Pancreas (tissue), 10 donors: ENCODE data around the gene NTN1. TPM values are rescaled to one million over a fixed set of nuclear protein-coding genes. Genes with fewer than 3 reads are reported as not detected.

ENCODE experiments used
- ATAC-seq, 4 donors: fragments of 200-7000 bp; cut with Tn5 transposase; one replicate each; pipeline versions ENCODE4 v1.8.0 to v1.9.1; 2020; ENCODE audit warnings: mild to moderate bottlenecking in 4 of 4, moderate library complexity in 4 of 4
- DNase-seq, 6 donors: peaks; one replicate each; pipeline ENCODE4 v3.0.0-alpha.2; 2020
- FAIRE-seq: peaks from 2 replicates; lab custom pipeline; 2012; peaks lifted over from hg19 to GRCh38; lab: Jason Lieb, UNC
- H3K27ac ChIP-seq, 4 donors: fragments of 200-600 bp; sonication (generic); 1 replicate in 3 of 4; 2 replicates in 1 of 4; pipeline versions ENCODE4 v1.5.0 to v1.8.0; 2020
- H3K27me3 ChIP-seq, 4 donors: fragments of 200-600 bp; one replicate each; pipeline ENCODE4 v1.8.0; 2021
- H3K36me3 ChIP-seq, 3 donors: fragments of 200-600 bp; sonication (generic) in 1 of 3; one replicate each; pipeline versions ENCODE4 v1.5.0 to v1.8.0; 2020 to 2021
- H3K4me1 ChIP-seq, 3 donors: fragments of 200-600 bp; one replicate each; pipeline ENCODE4 v1.8.0; 2021
- H3K4me3 ChIP-seq, 4 donors: fragments of 200-600 bp; sonication (generic) in 2 of 4; one replicate each; pipeline versions ENCODE4 v1.5.0 to v1.8.0; 2020 to 2021
- H3K9me3 ChIP-seq, 4 donors: fragments of 200-600 bp; one replicate each; pipeline ENCODE4 v1.8.0; 2021
- CTCF ChIP-seq, 4 donors: fragments of 200-600 bp; sonication (generic) in 3 of 4; IDR thresholded peaks; one replicate each; pipeline versions ENCODE4 v1.5.0 to v1.8.0; 2021; ENCODE audit warnings: antibody characterized with exemption in 4 of 4
- WGBS, 2 donors: extraction: QIAGEN DNeasy Blood & Tissue Kit; methylation state at CpG; one replicate each; pipeline ENCODE4 v1.1.7; 2013; 5-methylcytosine and 5-hydroxymethylcytosine counted together
- intact Hi-C, 3 donors: fragments of 100-400 bp; cut with DNase I; formaldehyde crosslinking; loops; one replicate each; pipeline versions ENCODE4 v1.11.1 to v1.14.2; 2022
- polyA plus RNA-seq, 2 donors: library from polyadenylated mRNA; stranded (reverse); fragments of 200-250 nt; gene quantifications; one replicate each; pipeline ENCODE4 v1.2.3, GENCODE V29; 2013
- total RNA-seq, 6 donors: library from RNA; stranded (reverse); fragmentation: NEBNext Ultra II Directional in 4 of 6; extraction: Animal tissue kit (Norgen Biotek cat#: 25700) in 4 of 6; gene quantifications; one replicate each; pipeline versions ENCODE4 v1.2.1 to v1.2.4, GENCODE V29; 2021 to 2023
- donor health status: healthy with polysubstance abuse.
- donor health status: DM: no; HTN: no; CAD: no; lungs with moderate emphysema.
- donor health status: DM: no; HTN: no; CAD: no.
- donor health status: control.
- donor health status: control.
- donor health status: Bipolar disorder and iron deficiency.
- donor health status: DM: yes; HTN: yes; CAD: no.
- donor health status: DM: no; HTN: no; CAD: no.
- donor health status: DM: no; HTN: no; CAD: no.
- donor health status: DM: yes; HTN: yes; CAD: no.

Gene NTN1
- total and polyA plus RNA-seq, 8 donors: 1.8 to 4.3 (median 2.5) TPM

GRCh38 chr17:9036336-9036735, 15.0 kb downstream of the NTN1 start:
- WGBS, 2 donors: 64 to 65% methylated on average over 4 of the region's 4 CpGs
- Histone ChIP-seq H3K27ac (no peak overlapping the region), H3K9me3 (no peaks in the 10 kb centered on the region), H3K27me3 (no peaks in the 10 kb centered on the region), H3K36me3 (no peaks in the 10 kb centered on the region), H3K4me1 (no peaks in the 10 kb centered on the region), H3K4me3 (no peak overlapping the region)
- FAIRE-seq (no peak), DNase-seq (no peak), ATAC-seq (peak in 1 of 4 donors; percentile 32)
- intact Hi-C loops: no loop called here
- no peak for TF ChIP-seq CTCF (IDR thresholded peaks at IDR 0.05)

- intact Hi-C loops: no loop called here
- no peak for TF ChIP-seq CTCF (IDR thresholded peaks at IDR 0.05)
- ATAC-seq: no peak
- no peaks in the 10 kb centered on the region for H3K36me3 ChIP-seq
- H3K4me1 ChIP-seq: no peaks in the 10 kb centered on the region
- no peak for DNase-seq
- no peak overlapping the region for H3K4me3 ChIP-seq
- no peaks in the 10 kb centered on the region for H3K9me3 ChIP-seq
- 52 to 54% methylated on average over 2 of the region's 2 CpGs for WGBS, 2 donors
- FAIRE-seq: no peak
- H3K27ac ChIP-seq: no peak overlapping the region
- no peaks in the 10 kb centered on the region for H3K27me3 ChIP-seq
These were observed 16.4 kb downstream of the NTN1 start for GRCh38 chr17:9037736-9038135.

- H3K4me3 ChIP-seq: no peak overlapping the region
- intact Hi-C loops: no loop called here
- DNase-seq (no peak), ATAC-seq (no peak), FAIRE-seq (no peak)
- no peaks in the 10 kb centered on the region for H3K36me3 ChIP-seq
- H3K27ac ChIP-seq: no peak overlapping the region
- WGBS, 2 donors: 83 to 90% methylated on average over 1 of the region's 1 CpG
- H3K9me3 ChIP-seq: no peaks in the 10 kb centered on the region
- no peak for TF ChIP-seq CTCF (IDR thresholded peaks at IDR 0.05)
- H3K4me1 ChIP-seq: no peaks in the 10 kb centered on the region
- no peaks in the 10 kb centered on the region for H3K27me3 ChIP-seq
These were observed 17.1 kb downstream of the NTN1 start for GRCh38 chr17:9038380-9038779.

GRCh38 chr17:9044772-9045463, 23.6 kb downstream of the NTN1 start:
- H3K27ac ChIP-seq: no peak overlapping the region

More at GRCh38 chr17:9044772-9045463, 23.6 kb downstream of the NTN1 start:
- ATAC-seq (no peak), DNase-seq (no peak), FAIRE-seq (no peak)
- Histone ChIP-seq H3K4me1 (no peaks in the 10 kb centered on the region), H3K27me3 (no peaks in the 10 kb centered on the region), H3K36me3 (no peaks in the 10 kb centered on the region), H3K4me3 (no peak overlapping the region), H3K9me3 (no peaks in the 10 kb centered on the region)
- 60 to 70% methylated on average over 11 of the region's 11 CpGs for WGBS, 2 donors
- TF ChIP-seq CTCF (IDR thresholded peaks at IDR 0.05): no peak
- intact Hi-C loops: no loop called here
